GM12891 (cell line): ENCODE data around the gene KXD1.
"Not testable (repeated sequence)": the region's sequence is repeated elsewhere in the genome, so short reads cannot be mapped to it uniquely, and the experiment has no call there.

Experiments used
- DNase-seq: peaks from one replicate; pipeline ENCODE4 v3.0.0; 2011; ENCODE audit warnings: low spot score; ENCODE audit not compliant: insufficient read length
- FAIRE-seq: peaks from 2 replicates; lab custom pipeline; 2011; peaks lifted over from hg19 to GRCh38; lab: Jason Lieb, UNC
- PAX5 ChIP-seq: IDR thresholded peaks from 2 replicates; pipeline ENCODE4 v1.6.1; 2011; ENCODE audit warnings: low read length, moderate library complexity, mild to moderate bottlenecking; ENCODE audit not compliant: insufficient read depth, severe bottlenecking
- POLR2A ChIP-seq: IDR thresholded peaks from 2 replicates; pipeline ENCODE4 v1.6.1; 2011; ENCODE audit warnings: low read depth, low read length, control low read depth
- POLR2AphosphoS5 ChIP-seq: IDR thresholded peaks from 2 replicates; pipeline ENCODE4 v1.6.1; 2011; ENCODE audit warnings: low read depth, low read length, control low read depth
- POU2F2 ChIP-seq: IDR thresholded peaks from 2 replicates; pipeline ENCODE4 v1.6.1; 2011; ENCODE audit warnings: low read depth, mild to moderate bottlenecking, control low read depth, low read length, moderate library complexity
- SPI1 ChIP-seq: IDR thresholded peaks from 2 replicates; pipeline ENCODE4 v1.6.1; 2011; ENCODE audit warnings: low read depth, low read length, control low read depth
- TAF1 ChIP-seq: IDR thresholded peaks from 2 replicates; pipeline ENCODE4 v1.6.1; 2011; ENCODE audit warnings: low read depth, low read length, control low read depth

Gene KXD1

DNA sequence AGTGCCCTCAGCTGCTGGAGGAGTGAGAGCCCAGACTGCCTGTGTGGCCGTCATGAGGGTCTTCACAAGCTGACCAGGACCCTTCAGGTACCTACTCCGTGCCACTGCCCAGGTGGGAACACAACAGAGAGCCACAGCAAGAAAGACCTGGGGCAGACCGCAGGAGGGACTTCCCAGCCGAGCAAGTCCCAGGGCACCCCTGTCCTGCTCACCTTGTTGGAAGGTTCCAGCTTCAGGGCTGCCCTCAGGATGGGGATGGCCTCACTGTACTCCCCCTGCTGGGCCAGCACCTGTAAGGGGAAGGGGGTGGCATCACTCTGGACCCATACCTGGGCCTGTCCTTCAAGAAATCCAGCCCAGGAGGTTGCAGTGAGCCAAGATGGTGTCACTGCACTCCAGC is 24.6 kb upstream of the KXD1 start:
- DNase-seq (no peak), FAIRE-seq (no peak)
- no peak for TF ChIP-seq PAX5
- no peak for TF ChIP-seq TAF1
- TF ChIP-seq POLR2A = no peak
- TF ChIP-seq SPI1 = no peak
- no peak for TF ChIP-seq POU2F2
- TF ChIP-seq POLR2AphosphoS5 = no peak

GRCh38 chr19:18536475-18536874 is 21.2 kb upstream of the KXD1 start:
- peak; percentile 28 for FAIRE-seq
- DNase-seq = no peak
- TF ChIP-seq TAF1 = no peak
- TF ChIP-seq POU2F2 = no peak
- no peak for TF ChIP-seq SPI1
- no peak for TF ChIP-seq PAX5
- TF ChIP-seq POLR2A = no peak
- TF ChIP-seq POLR2AphosphoS5 = no peak

DNA sequence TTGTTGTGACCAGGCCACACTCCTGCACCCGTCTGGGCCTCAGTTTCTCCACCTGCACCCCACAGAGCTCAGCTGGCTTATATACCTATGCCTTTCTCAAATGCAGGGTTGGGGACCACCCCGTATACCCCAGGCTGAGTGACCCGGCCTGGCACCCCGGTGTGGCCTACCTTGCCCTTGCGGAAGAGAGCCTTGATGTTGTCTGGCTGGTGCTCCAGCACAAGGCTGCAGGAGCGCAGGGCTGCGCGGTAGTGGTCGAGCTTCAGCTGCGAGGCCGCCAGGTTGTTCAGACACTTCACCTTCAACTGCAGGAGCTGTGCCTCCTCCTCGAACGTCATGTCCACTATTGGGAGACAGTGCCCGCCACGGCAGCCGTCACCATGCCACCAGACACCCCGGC is 20.2 kb upstream of the KXD1 start:
- no peak for FAIRE-seq
- TF ChIP-seq TAF1 (no peak), POU2F2 (no peak), POLR2AphosphoS5 (no peak), PAX5 (no peak), SPI1 (no peak), POLR2A (no peak)
- no peak for DNase-seq

GRCh38 chr19:18538115-18538514 is 19.6 kb upstream of the KXD1 start:
- DNase-seq = no peak
- no peak for FAIRE-seq
- no peak for TF ChIP-seq POU2F2
- TF ChIP-seq SPI1 = no peak

GRCh38 chr19:18539372-18539771 is 18.3 kb upstream of the KXD1 start:
- no peak for FAIRE-seq
- no peak for DNase-seq
- TF ChIP-seq TAF1 = no peak
- TF ChIP-seq POLR2AphosphoS5 = no peak
- TF ChIP-seq PAX5 = no peak

- FAIRE-seq, DNase-seq: not testable (repeated sequence)
Measured at GRCh38 chr19:18540200-18540599, 17.5 kb upstream of the KXD1 start.

DNA sequence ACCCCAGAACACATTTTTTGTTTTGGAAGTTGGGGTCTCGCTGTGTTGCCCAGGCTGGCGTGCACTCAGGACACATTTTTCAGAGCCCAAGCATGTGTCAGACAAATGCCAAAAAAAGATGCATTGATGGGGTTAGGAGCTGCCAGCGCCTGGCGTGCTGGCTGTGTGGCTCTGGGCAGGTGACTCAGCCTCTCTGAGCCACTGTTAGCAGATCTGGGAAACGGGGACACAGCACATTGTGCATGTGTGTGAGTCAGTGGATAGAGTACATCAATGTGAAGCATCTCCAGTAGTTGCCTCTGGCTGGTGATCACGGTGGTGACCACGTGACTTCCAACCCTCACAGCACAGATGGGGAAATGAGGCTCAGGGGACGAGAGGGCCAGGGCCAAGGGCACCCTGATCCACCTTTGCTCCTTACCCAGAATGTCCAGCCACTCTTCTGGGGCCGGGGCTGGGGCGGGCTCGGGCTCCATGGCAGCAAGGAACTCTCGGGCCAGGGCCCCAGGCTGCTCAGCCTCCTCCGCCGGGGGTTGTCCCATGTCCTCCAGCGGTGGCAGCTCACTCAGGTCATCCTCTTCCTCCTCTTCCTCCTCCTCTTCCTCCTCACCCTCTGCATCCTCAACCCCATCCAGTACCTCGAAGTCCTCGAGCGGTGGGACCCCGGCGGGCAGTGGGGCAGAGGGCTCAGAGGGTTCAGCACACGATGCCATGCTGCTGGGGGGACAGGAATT is 16.2 kb upstream of the KXD1 start:
- TF ChIP-seq TAF1 = no peak
- no peak for TF ChIP-seq POU2F2
- TF ChIP-seq POLR2AphosphoS5 = no peak
- TF ChIP-seq SPI1 = no peak
- TF ChIP-seq POLR2A = no peak
- no peak for TF ChIP-seq PAX5
- DNase-seq = no peak
- FAIRE-seq = peak; percentile 54

DNA sequence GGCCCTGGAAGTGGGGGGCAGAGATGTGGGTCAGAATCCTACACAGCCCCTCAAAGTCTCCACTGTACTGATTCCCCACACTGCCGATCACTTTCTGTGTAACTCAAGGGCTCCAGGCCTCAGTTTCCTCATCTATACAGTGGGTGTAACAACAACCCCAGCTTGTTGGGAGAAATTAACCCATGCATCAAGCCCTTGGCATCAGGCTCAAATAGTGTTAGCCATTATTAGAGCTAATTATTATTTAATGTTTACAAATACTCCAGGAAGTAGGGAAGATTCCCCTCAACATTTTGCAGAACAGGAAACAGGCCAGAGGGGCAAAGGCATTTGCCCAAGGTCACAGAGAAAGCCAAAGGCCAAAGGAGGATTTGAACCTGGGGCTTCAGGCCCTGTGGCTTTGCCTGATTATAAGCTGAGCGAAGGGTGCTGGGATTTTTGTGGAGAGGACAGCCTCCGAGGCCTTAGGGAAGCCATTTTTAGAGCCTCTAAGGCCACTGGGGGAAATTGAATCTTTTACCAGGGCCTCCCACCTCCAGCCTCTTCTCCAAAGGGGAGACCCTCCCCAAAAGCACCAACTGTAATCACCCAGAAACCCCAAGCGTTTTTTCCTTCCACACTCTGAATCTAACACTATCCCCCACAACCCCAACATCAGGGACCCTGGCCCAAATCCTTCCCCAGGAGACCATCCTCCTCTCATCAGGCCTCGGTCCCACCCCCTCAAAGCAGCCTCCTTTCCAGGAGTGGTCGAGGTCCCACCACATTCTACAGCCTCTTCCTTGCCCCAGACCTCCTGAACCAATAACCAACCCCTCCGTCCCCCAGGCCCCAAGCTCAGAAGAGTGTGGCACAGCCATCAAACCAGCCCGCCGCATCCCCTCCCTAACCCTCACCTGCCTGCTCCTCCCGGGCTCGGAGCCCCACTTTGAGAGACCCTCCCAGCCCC is 15.4 kb upstream of the KXD1 start:
- no peak for DNase-seq
- FAIRE-seq = no peak
- TF ChIP-seq SPI1 (no peak), TAF1 (no peak), POU2F2 (no peak), POLR2AphosphoS5 (no peak), PAX5 (no peak), POLR2A (no peak)

- FAIRE-seq (peak; percentile 72), DNase-seq (peak; percentile 99)
- TF ChIP-seq SPI1 = no peak
- no peak for TF ChIP-seq TAF1
- TF ChIP-seq POLR2AphosphoS5 = no peak
- TF ChIP-seq PAX5 = no peak
- TF ChIP-seq POU2F2 = no peak
- TF ChIP-seq POLR2A = no peak
Measured at GRCh38 chr19:18542941-18543813, 14.5 kb upstream of the KXD1 start, which contains the start of gene FKBP8. TSS of gene FKBP8 (minus strand) at chr19:18543573. CDS start at chr19:18541970, 1,603 bp downstream.
